Hippocampal formation (tissue), 2 donors: ENCODE data around the gene ZNF141.
"Not testable (repeated sequence)": the region's sequence is repeated elsewhere in the genome, so short reads cannot be mapped to it uniquely, and the experiment has no call there.

Experiments
- DNase-seq, 2 donors: peaks; one replicate each; lab custom pipeline; 2025; lab: John Stamatoyannopoulos, UW

The ZNF141 gene

GRCh38 chr4:385934-386707, 48.5 kb downstream of the ZNF141 start:
- DNase-seq: no peak

GRCh38 chr4:386708-387105, 49.1 kb downstream of the ZNF141 start:
- no peak for DNase-seq

GRCh38 chr4:404006-404405, 66.4 kb downstream of the ZNF141 start:
- DNase-seq: no peak

GRCh38 chr4:408321-408720, 70.7 kb downstream of the ZNF141 start:
- not testable (repeated sequence) for DNase-seq

GRCh38 chr4:422587-422986, 85.0 kb downstream of the ZNF141 start:
- DNase-seq: no peak
